ENCODE data around the gene FGF3.

FGF3 gene

DNA sequence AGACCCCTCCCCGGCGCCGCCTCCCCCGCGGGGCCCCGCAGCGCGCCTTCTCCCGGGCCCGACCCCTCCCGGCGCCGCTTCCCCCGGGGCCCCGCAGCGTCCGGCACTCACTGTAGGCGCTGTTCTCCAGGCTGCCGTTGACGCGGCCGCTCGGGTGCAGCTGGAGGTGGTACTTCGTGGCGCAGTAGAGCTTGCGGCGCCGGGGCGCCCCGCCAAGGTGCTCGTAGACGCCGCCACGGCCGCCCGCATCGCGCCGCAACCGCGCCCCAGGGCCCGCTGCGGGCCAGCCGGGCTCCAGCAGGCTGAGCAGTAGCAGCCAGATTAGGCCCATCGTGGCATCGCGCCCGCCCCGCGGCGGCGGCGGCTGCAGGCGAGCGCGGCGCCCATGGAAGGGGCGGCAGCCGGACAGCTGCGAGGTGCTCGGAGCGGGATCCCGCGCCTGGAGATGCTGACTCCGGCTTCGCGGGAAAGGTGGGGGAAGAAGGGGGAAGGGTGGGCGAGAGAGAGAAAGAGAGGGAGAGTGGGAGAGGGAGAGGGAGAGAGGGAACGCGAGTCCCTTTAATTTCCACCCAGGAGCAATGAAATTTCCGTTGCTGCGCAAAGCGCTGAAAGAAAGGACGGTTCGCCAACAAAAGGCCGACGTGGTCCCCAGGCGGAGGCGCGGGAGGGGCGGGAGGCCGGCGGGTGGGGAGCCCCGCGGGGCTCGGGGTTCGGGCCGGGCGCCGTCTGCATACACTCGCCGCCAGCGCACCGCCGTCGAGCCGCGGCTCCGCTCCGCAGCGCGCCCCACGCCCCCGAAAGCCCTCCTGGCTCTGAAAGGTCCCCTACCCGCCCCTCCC lies at the start of gene FGF3:
TSS of gene FGF3 (minus strand) at position 814 of the 839 bp plus-strand sequence. CDS start at position 331, 483 bp downstream.
- no peaks in the 10 kb centered on the region for H3K4me1 Mint-ChIP-seq
- no peak within 1 kb of the TSS for H3K4me3 Mint-ChIP-seq
- H3K36me3 Mint-ChIP-seq: no peaks in the 10 kb centered on the region
- H3K27me3 Mint-ChIP-seq: peaks cover 19% of the 10 kb centered on the region
- H3K27ac Mint-ChIP-seq: no peak within 1 kb of the TSS
- no peaks in the 10 kb centered on the region for H3K9me3 Mint-ChIP-seq

DNA sequence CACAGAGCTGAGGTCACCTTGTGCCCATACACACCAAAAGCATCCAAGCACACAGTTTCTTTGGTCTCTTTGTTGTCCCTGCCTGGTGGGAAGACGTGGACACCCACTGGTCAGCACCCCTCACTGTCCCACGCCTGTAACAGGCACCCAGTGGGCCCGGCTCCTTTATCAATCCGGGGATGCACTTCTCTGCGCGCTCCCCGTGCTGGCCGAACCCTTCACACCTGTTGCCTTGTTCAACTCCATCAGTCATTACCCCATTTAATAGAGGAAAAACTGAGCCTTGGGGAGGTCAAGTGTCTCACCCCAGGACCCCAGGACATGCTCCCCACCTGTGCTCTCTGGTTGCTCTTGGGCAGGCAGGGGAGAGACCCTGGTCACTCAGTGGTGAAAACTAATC lies 49.7 kb upstream of the FGF3 start:
- H3K36me3 Mint-ChIP-seq: no peaks in the 10 kb centered on the region
- no peak overlapping the region for H3K4me3 Mint-ChIP-seq
- H3K4me1 Mint-ChIP-seq: no peaks in the 10 kb centered on the region
- peak overlapping the region; percentile 51 for H3K27ac Mint-ChIP-seq
- H3K27me3 Mint-ChIP-seq: peaks cover 15% of the 10 kb centered on the region
- no peaks in the 10 kb centered on the region for H3K9me3 Mint-ChIP-seq

DNA sequence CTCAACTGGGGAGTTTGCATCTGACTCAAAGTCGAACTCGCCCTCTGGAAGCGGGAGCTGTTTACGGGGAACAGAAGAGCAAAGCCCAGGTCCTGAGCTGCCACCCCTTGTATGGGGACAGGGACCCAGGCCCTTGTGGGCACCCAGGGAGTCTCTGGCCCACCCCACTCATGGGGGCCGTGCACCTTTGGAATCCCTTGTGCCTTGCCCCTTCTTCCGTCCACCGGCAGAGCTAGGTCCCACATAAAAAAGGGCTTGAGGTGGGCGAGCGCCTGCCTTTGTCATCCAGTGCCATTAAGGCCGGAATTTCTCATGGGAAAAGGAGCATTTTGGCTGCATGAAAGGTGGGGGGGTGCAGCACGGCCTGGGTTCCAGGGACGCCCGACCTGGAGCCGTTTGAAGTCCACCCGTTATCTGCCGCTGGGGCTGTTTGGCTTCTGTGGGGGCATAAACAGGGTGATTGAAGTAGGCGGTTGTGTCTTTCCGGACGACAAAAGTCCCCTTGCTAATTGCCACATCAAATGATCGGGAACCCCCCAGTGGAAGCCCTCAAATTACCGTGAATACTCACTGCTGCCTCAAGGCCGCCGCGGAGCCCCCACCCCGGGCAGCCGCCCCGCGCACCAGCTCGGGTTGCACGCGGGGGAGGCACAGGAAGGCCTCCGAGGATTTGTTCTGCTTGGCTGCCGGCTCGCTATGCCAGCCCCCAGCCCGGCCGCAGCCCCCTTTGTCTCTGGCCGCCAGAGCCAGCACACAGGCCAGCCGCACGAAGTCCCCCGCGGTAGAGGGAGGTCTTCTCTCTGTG lies 49.0 kb upstream of the FGF3 start:
- H3K27me3 Mint-ChIP-seq: peaks cover 15% of the 10 kb centered on the region
- H3K36me3 Mint-ChIP-seq: no peaks in the 10 kb centered on the region
- H3K9me3 Mint-ChIP-seq: no peaks in the 10 kb centered on the region
- no peak overlapping the region for H3K27ac Mint-ChIP-seq
- H3K4me1 Mint-ChIP-seq: no peaks in the 10 kb centered on the region
- H3K4me3 Mint-ChIP-seq: no peak overlapping the region

DNA sequence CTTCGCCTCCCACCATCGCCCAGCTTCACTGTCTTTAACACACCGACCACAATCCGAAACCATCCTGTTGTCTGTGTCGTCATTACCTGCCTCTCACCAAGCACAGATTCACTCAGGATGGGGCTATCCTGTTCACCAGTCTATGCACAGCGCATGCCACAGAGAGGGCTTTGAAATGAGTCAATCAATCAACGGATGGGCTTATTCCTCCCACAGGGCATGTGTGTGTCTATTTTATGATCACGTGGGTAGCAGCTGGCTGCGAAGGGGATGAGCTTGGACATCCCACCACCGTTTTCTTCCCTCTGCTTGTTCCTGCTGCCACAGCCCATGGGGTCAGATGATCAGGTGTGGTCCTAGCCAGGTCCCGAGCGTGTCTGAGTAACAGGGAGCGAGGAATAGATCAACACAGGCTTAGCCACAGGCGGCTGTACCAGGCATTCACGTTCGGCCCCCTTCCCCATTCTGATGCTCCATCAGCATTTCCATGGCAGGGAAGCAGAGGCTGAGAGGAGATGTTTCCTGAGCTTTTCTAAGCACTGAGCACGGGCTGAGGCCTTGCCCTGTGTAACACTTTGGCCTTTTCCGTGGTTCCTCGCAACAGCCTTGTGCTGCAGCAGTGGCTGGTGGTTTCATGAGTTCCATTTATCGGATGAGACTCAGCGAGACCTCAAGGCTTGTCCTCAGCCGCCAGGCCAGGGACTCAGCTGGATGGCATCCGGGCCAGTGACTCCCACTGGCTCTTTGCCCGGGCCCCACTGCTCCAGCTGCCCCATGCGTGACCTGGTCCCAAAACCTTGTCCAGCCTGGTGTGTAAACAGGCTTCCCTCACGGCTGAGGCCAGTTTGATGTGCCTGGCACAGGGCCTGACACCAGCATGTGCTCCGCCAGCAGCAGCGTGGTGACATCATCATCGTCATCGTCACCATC lies 48.1 kb upstream of the FGF3 start:
- no peak overlapping the region for H3K27ac Mint-ChIP-seq
- no peaks in the 10 kb centered on the region for H3K9me3 Mint-ChIP-seq
- H3K4me3 Mint-ChIP-seq: no peak overlapping the region
- no peaks in the 10 kb centered on the region for H3K36me3 Mint-ChIP-seq
- H3K4me1 Mint-ChIP-seq: no peaks in the 10 kb centered on the region
- peaks cover 13% of the 10 kb centered on the region for H3K27me3 Mint-ChIP-seq

DNA sequence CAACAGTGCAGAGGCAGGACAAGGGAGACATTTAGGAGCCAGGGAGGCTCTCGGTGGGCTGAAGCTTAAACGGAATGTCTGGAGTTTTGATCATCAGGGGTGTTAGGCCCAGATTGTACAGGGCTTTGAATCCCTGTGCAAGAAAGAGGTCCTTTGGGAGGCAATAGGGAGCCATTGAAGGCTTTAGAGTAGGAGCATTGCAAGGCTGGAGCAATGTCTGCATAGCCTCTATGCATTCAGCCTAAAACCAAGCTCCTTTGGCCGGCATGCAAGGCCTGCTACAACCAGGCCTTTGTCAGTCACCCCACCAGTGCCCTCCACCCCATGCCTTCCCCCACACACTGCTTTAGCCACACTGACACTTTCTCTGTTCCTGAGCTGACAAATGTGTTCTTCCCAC lies 47.4 kb upstream of the FGF3 start:
- H3K4me3 Mint-ChIP-seq: no peak overlapping the region
- no peaks in the 10 kb centered on the region for H3K4me1 Mint-ChIP-seq
- no peaks in the 10 kb centered on the region for H3K9me3 Mint-ChIP-seq
- H3K27ac Mint-ChIP-seq: no peak overlapping the region
- H3K27me3 Mint-ChIP-seq: peaks cover 14% of the 10 kb centered on the region
- H3K36me3 Mint-ChIP-seq: no peaks in the 10 kb centered on the region

DNA sequence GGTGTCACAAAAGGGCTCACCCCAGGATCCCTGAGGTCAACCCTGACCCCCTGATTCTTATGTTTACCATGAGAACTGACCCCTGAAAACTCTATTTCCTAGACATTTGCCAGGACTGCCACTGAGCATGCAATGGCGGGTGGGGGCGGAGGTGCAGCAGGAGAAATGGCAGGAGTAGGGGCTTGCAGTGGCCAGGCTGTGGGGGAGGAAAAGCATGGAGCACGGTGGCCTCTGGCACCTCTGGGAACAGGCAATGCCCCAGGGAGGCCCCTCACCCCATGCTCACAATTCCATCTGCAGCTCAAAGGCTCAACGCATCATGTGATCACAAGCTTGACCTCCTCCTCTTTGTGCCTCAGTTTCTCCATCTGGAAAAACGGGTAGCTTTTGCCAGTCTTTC lies 46.5 kb upstream of the FGF3 start:
- H3K27me3 Mint-ChIP-seq: peaks cover 16% of the 10 kb centered on the region
- no peaks in the 10 kb centered on the region for H3K9me3 Mint-ChIP-seq
- H3K4me3 Mint-ChIP-seq: no peak overlapping the region
- H3K27ac Mint-ChIP-seq: no peak overlapping the region
- H3K4me1 Mint-ChIP-seq: no peaks in the 10 kb centered on the region
- H3K36me3 Mint-ChIP-seq: no peaks in the 10 kb centered on the region

DNA sequence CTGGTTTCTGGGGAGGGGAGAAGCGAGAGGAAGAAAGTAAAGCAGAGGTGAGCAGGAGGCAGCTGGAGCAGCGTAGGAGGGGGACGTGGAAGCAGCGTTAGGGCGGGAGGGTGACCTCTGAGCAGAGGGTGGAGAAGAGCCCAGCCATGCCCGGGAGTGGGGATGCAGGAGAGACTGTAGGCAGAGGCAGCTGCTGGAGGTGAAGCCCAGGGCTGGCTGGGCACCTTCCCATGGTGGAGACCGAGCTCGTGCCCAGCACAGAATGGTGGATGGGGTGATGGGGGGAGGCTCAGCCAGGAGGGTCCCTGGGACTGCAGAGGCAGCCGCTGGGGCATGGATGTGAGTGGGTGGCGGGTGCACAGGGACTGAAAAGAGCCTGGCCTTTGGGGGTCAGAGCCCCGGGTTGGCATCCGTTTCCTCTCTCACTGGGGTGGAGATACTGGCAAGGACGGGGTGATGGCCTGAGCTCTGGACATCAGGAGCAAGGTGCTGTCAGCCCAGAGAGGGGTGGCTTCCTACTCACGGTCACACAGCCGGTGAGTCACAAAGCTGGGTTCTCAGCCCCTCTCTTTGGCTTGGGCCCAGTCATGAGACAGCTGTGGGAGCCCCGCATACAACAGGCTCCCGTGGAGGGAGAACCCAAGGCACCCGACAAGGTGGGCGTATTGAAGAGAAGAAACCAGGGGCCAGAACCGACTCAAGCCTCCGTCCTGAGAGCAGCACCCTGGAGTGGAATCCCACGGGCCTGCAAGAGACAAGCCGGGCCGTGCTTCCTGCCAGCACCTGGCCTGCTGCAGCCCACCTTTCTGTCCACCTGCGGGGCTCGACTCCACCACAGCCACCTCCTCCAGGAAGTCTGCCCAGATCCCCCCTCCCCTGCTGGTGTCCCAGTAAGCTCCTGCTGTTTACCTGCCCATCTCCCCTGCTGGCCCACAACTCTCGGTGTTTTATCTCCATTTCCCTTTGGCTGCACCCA lies 45.8 kb upstream of the FGF3 start:
- no peaks in the 10 kb centered on the region for H3K4me1 Mint-ChIP-seq
- H3K36me3 Mint-ChIP-seq: no peaks in the 10 kb centered on the region
- peaks cover 16% of the 10 kb centered on the region for H3K27me3 Mint-ChIP-seq
- H3K27ac Mint-ChIP-seq: no peak overlapping the region
- H3K9me3 Mint-ChIP-seq: no peaks in the 10 kb centered on the region
- no peak overlapping the region for H3K4me3 Mint-ChIP-seq

DNA sequence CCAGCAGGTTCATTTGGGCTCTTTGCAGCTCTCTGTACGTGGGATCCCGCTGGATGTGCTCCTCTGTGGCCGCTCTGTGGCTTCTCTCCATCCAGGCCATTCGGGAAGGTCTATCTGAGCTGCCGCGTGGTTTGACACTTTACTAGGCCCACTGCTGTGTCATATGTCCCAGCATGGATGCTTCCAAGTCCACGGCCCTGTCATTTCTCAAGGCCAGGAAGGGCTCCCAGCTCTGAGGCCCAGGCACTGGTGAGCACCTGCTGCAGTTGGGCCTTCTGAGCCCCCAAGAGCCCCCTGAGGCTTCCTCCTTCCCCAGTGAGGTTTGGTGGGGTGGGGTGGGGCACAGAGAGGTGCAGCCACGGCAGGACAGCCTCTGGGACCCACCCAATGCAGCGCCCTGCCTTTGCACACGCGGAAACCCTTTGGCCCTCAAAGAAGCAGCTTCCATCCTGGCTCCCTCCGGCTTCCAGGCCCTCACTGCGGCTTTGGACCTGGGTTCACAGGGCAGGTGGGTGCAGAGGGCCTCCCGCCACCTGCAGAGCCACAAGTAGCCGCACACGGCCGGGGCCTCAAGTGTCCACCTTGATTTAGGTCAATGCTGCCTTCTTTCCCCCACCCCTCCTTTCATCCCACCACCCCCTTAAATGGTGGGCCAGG lies 44.5 kb upstream of the FGF3 start:
- peaks cover 18% of the 10 kb centered on the region for H3K27me3 Mint-ChIP-seq
- H3K4me1 Mint-ChIP-seq: no peaks in the 10 kb centered on the region
- H3K4me3 Mint-ChIP-seq: no peak overlapping the region
- no peaks in the 10 kb centered on the region for H3K9me3 Mint-ChIP-seq
- no peaks in the 10 kb centered on the region for H3K36me3 Mint-ChIP-seq
- H3K27ac Mint-ChIP-seq: no peak overlapping the region

DNA sequence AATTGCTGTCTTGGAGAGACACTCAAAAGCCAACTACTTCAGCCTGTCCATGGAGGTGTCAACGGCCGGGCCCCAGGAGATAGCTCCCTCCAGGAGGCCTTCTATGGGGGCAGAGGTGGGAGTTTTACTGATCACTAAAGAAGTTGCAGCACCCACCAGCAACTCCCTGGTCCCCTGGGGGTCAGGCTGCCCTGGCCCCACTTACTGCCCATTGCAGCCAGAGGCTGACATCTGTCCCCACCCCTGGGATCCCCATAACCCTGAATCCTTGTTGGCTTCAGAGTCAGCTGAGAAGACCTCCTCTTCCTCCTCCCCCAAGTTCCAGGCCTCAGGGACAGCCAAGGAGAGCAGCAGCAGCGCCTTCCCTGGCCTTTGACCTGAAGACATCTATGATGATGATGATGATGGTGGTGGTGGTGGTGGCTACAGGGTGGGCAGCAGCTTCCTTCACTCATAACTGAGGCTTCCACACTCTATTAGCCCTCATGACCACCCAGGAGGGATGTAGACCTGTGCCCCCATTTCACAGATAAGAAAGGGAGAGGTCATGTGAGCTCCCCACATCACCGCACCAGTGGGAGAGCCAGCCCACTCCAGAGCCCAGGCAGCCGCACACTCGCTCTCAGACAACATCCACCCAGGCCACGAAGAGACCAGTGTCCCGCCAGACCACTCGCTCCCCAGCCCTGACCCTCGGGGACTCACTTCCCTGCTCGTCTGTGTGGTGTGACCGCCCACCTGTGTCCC lies 43.8 kb upstream of the FGF3 start:
- no peak overlapping the region for H3K27ac Mint-ChIP-seq
- H3K27me3 Mint-ChIP-seq: peaks cover 20% of the 10 kb centered on the region
- H3K4me1 Mint-ChIP-seq: no peaks in the 10 kb centered on the region
- H3K36me3 Mint-ChIP-seq: no peaks in the 10 kb centered on the region
- H3K4me3 Mint-ChIP-seq: no peak overlapping the region
- no peaks in the 10 kb centered on the region for H3K9me3 Mint-ChIP-seq

DNA sequence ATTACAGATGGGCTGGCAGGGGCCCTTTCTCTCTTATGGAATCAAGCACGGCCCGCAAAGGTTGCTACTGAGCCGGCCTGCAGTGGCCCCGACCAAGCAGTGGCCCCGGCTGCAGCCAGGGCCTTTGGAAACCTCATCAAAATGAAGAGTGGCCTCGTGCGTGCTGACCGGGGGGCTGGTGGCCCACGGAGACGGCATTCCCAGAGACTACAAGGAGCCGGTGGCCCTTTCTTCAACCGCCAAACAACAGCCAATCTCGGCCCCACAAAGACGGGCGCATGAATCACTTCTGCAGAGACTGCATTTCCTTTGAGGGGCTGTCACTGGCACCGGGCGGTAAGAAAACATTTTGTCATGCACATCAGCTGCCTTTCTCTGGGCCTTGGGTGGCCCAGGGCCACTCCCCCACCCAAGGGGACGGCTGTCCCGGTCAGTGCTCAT lies 43.1 kb upstream of the FGF3 start:
- Mint-ChIP-seq H3K27ac (no peak overlapping the region), H3K36me3 (no peaks in the 10 kb centered on the region), H3K4me3 (no peak overlapping the region), H3K9me3 (no peaks in the 10 kb centered on the region), H3K4me1 (no peaks in the 10 kb centered on the region), H3K27me3 (peaks cover 19% of the 10 kb centered on the region)

DNA sequence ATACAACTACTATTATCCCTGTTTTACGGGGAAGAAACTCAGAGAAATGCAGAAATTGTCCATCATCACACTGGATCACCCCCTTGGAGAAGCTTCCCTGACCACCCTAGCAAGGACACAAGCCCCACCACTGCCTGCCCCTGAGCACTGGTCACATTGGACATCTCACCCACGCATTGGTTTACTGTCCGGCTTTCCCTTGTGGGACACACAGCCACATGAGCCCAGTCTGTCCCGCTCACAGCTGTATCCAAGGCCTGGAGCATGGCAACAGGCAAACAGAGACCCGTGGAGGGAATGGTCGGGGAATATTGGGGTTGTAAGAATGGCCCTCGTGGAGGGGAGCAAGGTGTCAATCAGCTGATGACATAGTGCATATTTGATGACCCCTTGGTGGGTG lies 42.7 kb upstream of the FGF3 start:
- Mint-ChIP-seq H3K27me3 (peaks cover 15% of the 10 kb centered on the region), H3K27ac (no peak overlapping the region), H3K4me3 (no peak overlapping the region), H3K9me3 (no peaks in the 10 kb centered on the region), H3K4me1 (no peaks in the 10 kb centered on the region), H3K36me3 (no peaks in the 10 kb centered on the region)

DNA sequence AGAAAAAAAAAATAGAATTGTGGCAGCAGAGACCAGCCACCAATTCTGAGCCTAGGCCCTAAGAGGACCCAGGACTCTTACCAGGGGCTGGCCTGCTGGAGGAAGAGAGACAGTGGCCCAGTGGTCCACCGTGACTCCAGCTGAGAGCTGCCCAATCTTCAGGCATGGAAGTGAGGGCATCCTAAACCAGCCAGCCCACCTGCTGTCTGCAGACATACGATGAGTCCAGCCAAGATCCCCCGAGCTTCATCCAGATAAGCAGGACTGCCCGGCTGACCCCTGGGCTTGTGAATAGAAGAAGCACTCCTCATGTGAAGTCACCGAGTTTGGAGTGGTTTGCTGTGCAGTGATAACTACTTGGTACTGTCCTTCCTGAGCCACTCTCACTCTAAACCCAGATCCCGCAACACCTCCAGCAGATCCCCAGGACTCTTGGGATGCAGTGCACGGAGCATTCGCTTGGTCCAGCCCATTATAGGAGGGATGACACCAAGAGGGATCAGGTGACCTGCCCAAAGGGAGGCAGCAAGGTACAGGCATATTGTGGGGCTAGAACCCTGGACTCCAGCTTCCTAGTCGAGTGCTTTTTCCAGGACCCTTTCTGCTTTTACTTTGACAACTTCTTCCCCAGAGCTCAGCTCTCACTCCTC lies 41.7 kb upstream of the FGF3 start:
- Mint-ChIP-seq H3K36me3 (no peaks in the 10 kb centered on the region), H3K9me3 (no peaks in the 10 kb centered on the region), H3K27me3 (peaks cover 18% of the 10 kb centered on the region), H3K4me1 (no peaks in the 10 kb centered on the region), H3K4me3 (no peak overlapping the region), H3K27ac (no peak overlapping the region)

DNA sequence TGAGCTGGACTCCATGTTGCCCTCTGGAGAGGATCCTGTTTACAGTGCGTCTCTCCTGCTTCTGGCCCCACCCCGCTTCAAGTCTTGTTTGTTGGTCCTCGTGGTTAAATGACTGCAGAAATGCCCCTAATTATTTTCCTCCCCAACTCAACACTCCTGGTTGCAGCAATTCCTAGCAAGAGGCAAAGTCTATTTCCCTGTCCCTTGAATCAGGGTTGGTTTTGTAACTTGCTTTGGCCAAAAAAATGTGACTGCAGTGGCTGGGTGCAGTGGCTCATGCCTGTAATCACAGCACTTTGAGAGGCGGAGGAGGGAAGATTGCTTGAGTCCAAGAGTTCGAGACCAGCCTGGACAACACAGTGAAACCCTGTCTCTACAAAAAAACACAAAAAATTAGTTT lies 41.0 kb upstream of the FGF3 start:
- Mint-ChIP-seq H3K4me1 (no peaks in the 10 kb centered on the region), H3K27me3 (peaks cover 19% of the 10 kb centered on the region), H3K36me3 (no peaks in the 10 kb centered on the region), H3K9me3 (no peaks in the 10 kb centered on the region), H3K4me3 (no peak overlapping the region), H3K27ac (no peak overlapping the region)

Data from activated naive CD4-positive, alpha-beta T cell treated with anti-CD3 and anti-CD28 coated beads, Interleukin-2, amount 50 U/mL, for 24 hours (primary cell).